ENCODE results near the gene PTPRG. TPM values are rescaled to one million over a fixed set of nuclear protein-coding genes. Genes with fewer than 3 reads are reported as not detected.

PTPRG gene
- total and polyA plus RNA-seq, 8 donors = 50.9 to 88.4 (median 54.4) TPM

DNA sequence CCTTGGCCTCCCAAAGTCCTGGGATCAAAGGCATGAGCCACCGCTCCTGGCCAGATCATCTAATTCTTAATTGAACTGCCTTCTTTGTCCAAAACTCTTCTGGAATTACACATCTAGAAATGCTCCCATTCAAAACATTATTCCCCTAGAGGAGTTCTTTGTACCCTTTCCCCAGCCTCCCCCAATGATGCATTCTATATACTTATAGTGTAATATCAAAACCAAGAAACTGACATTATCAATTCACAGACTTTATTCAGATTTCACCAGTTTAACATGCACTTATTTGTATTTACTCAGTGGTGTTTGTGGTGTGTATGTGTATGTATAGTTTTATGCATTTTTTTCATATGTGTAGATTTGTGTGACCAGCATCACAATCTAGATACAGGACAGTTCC, 85.0 kb downstream of the PTPRG start:
- intact Hi-C loops (cut with DNase I) = no loop called here
- TF ChIP-seq, protein P1, sequence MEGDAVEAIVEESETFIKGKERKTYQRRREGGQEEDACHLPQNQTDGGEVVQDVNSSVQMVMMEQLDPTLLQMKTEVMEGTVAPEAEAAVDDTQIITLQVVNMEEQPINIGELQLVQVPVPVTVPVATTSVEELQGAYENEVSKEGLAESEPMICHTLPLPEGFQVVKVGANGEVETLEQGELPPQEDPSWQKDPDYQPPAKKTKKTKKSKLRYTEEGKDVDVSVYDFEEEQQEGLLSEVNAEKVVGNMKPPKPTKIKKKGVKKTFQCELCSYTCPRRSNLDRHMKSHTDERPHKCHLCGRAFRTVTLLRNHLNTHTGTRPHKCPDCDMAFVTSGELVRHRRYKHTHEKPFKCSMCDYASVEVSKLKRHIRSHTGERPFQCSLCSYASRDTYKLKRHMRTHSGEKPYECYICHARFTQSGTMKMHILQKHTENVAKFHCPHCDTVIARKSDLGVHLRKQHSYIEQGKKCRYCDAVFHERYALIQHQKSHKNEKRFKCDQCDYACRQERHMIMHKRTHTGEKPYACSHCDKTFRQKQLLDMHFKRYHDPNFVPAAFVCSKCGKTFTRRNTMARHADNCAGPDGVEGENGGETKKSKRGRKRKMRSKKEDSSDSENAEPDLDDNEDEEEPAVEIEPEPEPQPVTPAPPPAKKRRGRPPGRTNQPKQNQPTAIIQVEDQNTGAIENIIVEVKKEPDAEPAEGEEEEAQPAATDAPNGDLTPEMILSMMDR (IDR thresholded peaks at IDR 0.05) = no peak
- H3K27ac ChIP-seq = no peak overlapping the region
- no peaks in the 10 kb centered on the region for H3K27me3 ChIP-seq
- peaks cover 0 to 7% of the 10 kb centered on the region in 2 donors for H3K4me1 ChIP-seq
- no peak overlapping the region for H3K4me3 ChIP-seq
- no peaks in the 10 kb centered on the region for H3K36me3 ChIP-seq
- peaks cover 0 to 6% of the 10 kb centered on the region in 2 donors for H3K9me3 ChIP-seq
- DNase-seq (no peak), ATAC-seq (no peak)

GRCh38 chr3:61646851-61647525, 85.6 kb downstream of the PTPRG start:
- no peaks in the 10 kb centered on the region for H3K27me3 ChIP-seq
- H3K27ac ChIP-seq = no peak overlapping the region
- no peaks in the 10 kb centered on the region for H3K36me3 ChIP-seq
- H3K9me3 ChIP-seq = peaks cover 0 to 6% of the 10 kb centered on the region in 2 donors
- TF ChIP-seq, protein P1 (IDR thresholded peaks at IDR 0.05) = no peak
- peaks cover 0 to 7% of the 10 kb centered on the region in 2 donors for H3K4me1 ChIP-seq
- intact Hi-C loops (cut with DNase I) = no loop called here
- H3K4me3 ChIP-seq = no peak overlapping the region
- DNase-seq = no peak
- no peak for ATAC-seq

GRCh38 chr3:61648481-61648880, 87.1 kb downstream of the PTPRG start:
- Histone ChIP-seq H3K27ac (no peak overlapping the region), H3K9me3 (peaks cover 0 to 6% of the 10 kb centered on the region in 2 donors), H3K27me3 (no peaks in the 10 kb centered on the region), H3K4me1 (peaks cover 0 to 7% of the 10 kb centered on the region in 2 donors), H3K4me3 (no peak overlapping the region), H3K36me3 (no peaks in the 10 kb centered on the region)
- intact Hi-C loops (cut with DNase I) = no loop called here
- no peak for ATAC-seq
- TF ChIP-seq, protein P1 (IDR thresholded peaks at IDR 0.05) = no peak
- DNase-seq = no peak

DNA sequence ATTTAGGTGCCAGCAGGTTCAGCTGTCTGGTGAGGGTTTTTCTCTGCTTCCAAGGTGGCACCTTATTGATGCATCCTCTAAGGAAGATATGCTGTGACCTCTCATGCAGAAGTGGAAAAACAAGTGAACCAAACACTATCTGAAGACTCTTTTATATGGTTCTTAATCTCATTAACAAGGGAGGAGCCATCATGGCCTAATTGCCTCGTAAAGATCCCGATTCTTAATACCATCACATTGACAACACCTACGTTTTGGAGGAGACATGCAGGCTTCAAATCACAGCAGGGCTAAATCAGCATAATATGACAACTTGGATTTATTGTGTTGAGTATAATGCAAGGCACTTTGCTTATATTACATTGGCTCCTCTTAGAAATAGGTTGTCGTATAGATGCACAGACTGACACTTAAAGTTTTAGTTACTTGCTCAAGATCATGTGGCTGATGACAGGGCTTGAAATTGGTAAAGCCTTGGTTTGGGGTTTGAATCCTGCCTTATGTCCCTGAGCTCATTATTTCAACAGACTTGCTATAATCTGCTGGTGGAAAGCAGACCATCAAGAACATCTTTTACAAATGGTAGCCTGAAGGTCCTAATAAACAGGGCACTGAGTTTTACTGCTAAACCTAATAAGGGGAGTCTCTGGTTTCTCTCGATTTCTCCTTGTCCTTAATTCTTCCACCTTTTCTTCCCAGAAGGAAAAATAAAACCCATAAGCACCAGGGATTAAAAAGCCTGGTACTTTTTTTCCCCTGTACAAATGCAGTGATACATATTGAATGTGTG, 88.2 kb downstream of the PTPRG start:
- TF ChIP-seq, protein P1 (IDR thresholded peaks at IDR 0.05) = no peak
- Histone ChIP-seq H3K4me3 (no peak overlapping the region), H3K36me3 (no peaks in the 10 kb centered on the region), H3K9me3 (peaks cover 0 to 6% of the 10 kb centered on the region in 2 donors), H3K27me3 (no peaks in the 10 kb centered on the region), H3K27ac (no peak overlapping the region), H3K4me1 (peaks cover 0 to 7% of the 10 kb centered on the region in 2 donors)
- intact Hi-C loops (cut with DNase I) = no loop called here
- ATAC-seq (no peak), DNase-seq (no peak)

GRCh38 chr3:61650276-61650675, 88.9 kb downstream of the PTPRG start:
- intact Hi-C loops (cut with DNase I) = no loop called here
- TF ChIP-seq, protein P1 (IDR thresholded peaks at IDR 0.05) = no peak
- no peak overlapping the region for H3K4me3 ChIP-seq
- no peak overlapping the region for H3K27ac ChIP-seq
- H3K9me3 ChIP-seq = peaks cover 0 to 3% of the 10 kb centered on the region in 2 donors
- ATAC-seq (peak; percentile 59), DNase-seq (peak in 2 of 4 donors; percentile 48 to 67)
- H3K27me3 ChIP-seq = no peaks in the 10 kb centered on the region
- H3K36me3 ChIP-seq = no peaks in the 10 kb centered on the region
- peaks cover 0 to 7% of the 10 kb centered on the region in 2 donors for H3K4me1 ChIP-seq

All from left lung (tissue), 10 donors.